GM10847 (cell line): ENCODE measurements around the gene UCHL1.

Source experiments
- POLR2A ChIP-seq: IDR thresholded peaks from 2 replicates; pipeline ENCODE4 v1.6.1; 2011; ENCODE audit not compliant: insufficient read length; ENCODE audit errors: extremely low read depth

Gene UCHL1

DNA sequence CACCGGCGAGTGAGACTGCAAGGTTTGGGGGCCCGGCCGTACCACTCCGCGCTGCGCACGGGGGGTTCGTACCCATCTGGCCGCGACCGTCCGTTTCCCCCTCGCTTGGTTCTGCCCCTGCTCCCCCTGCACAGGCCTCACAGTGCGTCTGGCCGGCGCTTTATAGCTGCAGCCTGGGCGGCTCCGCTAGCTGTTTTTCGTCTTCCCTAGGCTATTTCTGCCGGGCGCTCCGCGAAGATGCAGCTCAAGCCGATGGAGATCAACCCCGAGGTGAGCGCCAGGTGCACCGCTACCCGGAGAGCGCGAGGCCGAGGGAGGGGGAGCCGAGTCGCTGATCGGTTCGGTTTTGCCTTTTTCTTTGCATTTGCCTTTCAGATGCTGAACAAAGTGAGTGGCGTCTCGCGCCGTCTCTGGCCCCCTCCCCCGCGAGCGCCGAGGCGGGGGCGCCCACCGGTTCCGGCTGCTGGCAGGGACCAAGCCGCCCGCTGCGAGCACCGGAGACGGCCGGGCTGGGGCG lies at the start of gene UCHL1:
Gene UCHL1, plus strand, starts transcription at position 189 of the 517 bp plus-strand sequence. Its CDS starts 49 bp downstream, at position 238.
- peak; percentile 43 for TF ChIP-seq POLR2A

GRCh38 chr4:41207291-41207831 lies 49.4 kb upstream of the UCHL1 start:
- TF ChIP-seq POLR2A, result no peak

DNA sequence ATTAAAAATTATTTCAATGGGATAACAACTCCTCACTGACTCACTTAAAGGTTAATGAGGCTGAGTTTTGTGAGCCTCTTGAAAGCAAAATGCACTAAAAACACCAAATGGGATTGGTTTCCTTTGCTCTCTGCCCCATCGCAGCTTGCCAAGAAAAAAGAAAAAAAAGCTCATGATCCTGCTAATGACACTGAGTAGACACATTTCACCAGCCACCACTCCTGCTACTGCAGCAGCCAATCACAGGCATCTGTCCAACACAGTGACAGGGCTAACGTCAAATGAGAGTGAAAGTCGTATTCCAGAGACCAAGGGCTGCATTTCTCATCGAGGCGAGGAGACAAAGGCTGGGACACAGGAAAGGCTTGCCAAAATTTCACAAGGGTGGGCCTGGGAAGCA lies 47.5 kb upstream of the UCHL1 start:
- no peak for TF ChIP-seq POLR2A

- TF ChIP-seq POLR2A, result no peak
Measured at GRCh38 chr4:41209901-41210300, 46.8 kb upstream of the UCHL1 start.

GRCh38 chr4:41211951-41212615 lies 44.6 kb upstream of the UCHL1 start:
- no peak for TF ChIP-seq POLR2A

DNA sequence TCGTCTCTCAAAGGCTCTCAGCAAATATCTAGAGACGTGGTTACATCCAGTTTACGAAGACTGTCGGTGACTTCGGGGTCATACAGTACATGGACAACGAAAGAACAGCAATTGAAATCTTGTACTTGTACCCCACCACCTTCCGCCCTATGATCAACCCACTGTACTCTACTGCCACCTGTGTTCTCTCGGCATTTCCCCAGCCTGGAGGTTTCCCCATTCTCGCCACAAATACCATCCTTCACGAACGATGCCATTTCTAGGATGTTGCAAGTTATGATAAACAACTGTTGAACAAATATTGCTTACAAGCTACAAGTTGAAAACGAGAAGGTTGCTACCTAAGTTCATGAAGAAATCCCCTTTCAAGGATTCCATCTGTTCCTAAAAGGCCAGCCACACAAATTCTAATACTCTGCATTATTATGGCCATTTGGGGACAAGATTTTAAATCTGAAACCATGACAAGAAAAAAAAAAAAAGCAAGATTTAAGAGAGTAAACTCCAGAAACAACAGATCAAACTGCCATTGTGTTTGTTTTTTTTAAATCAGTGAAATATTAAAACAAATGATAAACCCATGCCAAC lies 44.0 kb upstream of the UCHL1 start:
- TF ChIP-seq POLR2A, result no peak

DNA sequence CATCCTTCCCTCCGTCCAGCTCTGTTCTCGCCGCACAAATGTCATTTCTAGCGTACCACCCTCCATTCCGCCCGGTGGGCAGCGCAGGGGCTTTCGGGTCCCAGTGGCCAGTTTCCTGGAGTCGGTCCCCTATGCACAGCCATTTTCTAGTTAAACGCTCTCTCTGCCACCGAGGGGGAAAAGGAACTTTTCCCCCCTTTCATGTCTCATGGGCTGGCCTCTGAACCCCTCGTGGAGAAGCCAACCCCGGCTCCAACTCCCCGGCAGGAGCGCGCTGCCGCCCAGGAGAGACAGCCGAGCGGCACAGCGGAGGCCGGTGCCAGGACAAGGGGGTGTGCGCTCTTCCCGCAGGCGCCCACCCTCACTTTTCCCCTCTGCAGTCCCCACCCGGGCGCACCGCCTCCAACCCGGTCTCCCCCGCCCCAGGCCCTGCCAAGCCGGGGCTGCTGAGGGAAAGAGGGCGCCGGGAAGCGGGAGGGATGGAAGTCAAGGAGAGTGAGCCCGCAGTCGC lies 43.0 kb upstream of the UCHL1 start:
- no peak for TF ChIP-seq POLR2A

GRCh38 chr4:41214136-41214824 lies 42.4 kb upstream of the UCHL1 start, which contains the start of gene APBB2:
Gene APBB2, minus strand, starts transcription at chr4:41214542. Its CDS starts 181,288 bp downstream, at chr4:41033254.
- peak; percentile 22 for TF ChIP-seq POLR2A

GRCh38 chr4:41214825-41215146 lies 41.9 kb upstream of the UCHL1 start:
- TF ChIP-seq POLR2A, result no peak

DNA sequence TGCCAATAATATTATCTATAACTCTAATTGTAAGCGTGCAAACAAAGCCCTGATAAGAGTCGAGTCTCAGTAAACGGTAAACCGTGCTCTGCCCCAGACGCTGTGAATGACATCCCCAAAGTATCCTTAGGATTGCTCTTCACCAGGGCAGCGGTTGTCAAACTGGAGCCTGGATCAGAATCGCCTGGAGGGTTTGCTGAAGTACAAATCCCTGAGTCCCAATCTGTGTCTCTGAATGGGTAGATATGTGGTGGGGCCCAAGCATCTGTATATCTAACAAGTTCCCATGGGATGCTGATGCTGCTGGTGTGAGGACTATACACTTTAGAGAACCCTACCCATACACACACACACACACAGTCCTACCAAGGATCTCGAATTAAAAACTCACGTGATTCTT lies 41.6 kb upstream of the UCHL1 start:
- no peak for TF ChIP-seq POLR2A

- TF ChIP-seq POLR2A, result no peak
Measured at GRCh38 chr4:41215969-41216293, 40.8 kb upstream of the UCHL1 start.

DNA sequence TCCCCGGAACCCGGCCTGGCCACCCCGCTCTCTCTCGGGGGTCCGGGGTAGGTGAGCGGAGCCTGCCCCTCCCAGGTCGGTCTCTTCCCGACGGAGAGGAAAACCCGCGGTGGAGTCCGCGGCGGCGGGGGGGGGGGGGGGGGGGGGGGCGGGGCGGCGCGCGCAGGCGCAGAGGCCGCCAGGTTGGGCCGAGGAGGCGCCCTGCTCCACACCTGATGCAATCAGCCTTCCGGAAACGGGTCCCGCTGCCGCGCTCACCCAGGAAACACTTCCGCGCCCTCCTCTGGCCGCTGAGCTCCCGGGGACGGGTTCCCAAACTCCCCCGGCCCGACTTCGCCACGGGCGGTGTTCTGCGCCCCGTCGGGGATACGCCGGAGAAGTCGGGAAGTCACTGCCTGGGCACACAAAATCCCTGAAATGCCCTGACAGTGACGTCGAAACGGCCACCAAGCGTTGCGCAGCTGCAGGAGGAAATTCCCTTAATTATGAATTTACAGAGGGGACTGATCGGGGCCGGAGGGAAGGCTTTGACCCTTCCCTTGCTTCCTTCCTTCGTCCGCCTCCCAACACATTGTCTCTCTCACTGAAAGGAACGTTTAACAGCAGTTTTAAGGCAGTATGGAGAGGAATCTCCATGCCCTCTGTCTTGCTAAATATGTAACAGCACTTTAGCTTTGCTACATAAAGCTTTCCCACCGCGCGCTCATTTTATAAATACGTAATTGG lies 40.3 kb upstream of the UCHL1 start:
- TF ChIP-seq POLR2A, result peak; percentile 50

DNA sequence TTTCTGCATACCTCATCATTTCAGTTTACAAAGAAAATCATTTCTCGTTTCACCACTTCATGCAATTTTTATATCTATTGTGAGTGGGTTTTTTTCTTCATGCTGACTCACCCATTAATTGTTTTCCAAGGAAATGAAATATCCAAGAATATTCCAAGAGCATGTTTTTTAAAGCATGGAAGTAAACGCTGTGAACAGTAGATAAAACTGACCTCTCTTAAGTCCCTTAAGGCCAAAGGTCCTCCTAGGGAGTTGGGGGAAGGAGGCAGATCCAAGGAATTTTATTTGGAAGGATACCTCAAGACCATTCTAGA lies 39.8 kb upstream of the UCHL1 start:
- no peak for TF ChIP-seq POLR2A

- no peak for TF ChIP-seq POLR2A
Measured at GRCh38 chr4:41217374-41217773, 39.4 kb upstream of the UCHL1 start.

- no peak for TF ChIP-seq POLR2A
Measured at GRCh38 chr4:41218703-41219102, 38.0 kb upstream of the UCHL1 start.
